HFF-Myc (cell line): ENCODE results near the gene ABCE1.
"Not testable (repeated sequence)": the region's sequence is repeated elsewhere in the genome, so short reads cannot be mapped to it uniquely, and the experiment has no call there.

ENCODE experiments used
- DNase-seq: peaks from one replicate; pipeline ENCODE4 v3.0.0-alpha.2; 2011; ENCODE audit warnings: low read depth; ENCODE audit errors: extremely low read depth
- H3K4me3 ChIP-seq: replicated peaks from 2 replicates; pipeline ENCODE4 v1.5.1; 2011; ENCODE audit warnings: low read depth, mild to moderate bottlenecking, control low read depth, low read length
- TF ChIP-seq, protein P1 (sequence below): IDR thresholded peaks from 2 replicates; pipeline ENCODE4 v1.5.1; 2012; ENCODE audit warnings: mild to moderate bottlenecking, low read depth, low read length, control low read depth; ENCODE audit errors: missing control alignments

The ABCE1 gene

DNA sequence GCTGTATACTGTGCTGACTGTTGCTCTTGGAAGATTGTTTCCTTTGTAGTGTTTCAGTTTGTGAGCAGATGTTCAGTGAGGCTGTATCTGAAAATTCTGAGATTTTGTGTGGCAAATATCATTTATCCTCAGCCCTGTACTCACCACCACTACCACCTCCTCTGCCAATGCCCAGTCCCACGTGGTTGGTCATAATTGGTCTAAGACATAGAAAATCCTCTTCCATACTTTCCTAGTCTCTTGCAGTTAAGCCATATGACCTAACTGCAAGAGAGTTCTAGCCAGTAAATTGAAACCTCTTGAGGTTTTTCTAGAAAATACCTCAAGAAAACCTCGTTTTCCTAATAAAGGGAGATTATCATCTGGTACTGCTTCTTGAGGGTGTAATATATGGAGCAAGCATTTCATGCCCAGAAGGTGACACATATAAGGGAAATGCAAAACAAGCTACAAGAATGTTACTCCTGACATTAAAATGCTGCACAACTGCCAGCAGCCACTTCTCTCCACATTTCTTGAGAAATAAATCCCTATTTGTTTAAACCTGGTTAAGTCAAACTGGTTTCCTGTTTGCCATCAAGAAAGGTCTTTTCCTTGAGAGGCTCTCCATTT, 32.8 kb downstream of the ABCE1 start:
- no peak overlapping the region for H3K4me3 ChIP-seq
- TF ChIP-seq, protein P1, sequence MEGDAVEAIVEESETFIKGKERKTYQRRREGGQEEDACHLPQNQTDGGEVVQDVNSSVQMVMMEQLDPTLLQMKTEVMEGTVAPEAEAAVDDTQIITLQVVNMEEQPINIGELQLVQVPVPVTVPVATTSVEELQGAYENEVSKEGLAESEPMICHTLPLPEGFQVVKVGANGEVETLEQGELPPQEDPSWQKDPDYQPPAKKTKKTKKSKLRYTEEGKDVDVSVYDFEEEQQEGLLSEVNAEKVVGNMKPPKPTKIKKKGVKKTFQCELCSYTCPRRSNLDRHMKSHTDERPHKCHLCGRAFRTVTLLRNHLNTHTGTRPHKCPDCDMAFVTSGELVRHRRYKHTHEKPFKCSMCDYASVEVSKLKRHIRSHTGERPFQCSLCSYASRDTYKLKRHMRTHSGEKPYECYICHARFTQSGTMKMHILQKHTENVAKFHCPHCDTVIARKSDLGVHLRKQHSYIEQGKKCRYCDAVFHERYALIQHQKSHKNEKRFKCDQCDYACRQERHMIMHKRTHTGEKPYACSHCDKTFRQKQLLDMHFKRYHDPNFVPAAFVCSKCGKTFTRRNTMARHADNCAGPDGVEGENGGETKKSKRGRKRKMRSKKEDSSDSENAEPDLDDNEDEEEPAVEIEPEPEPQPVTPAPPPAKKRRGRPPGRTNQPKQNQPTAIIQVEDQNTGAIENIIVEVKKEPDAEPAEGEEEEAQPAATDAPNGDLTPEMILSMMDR: no peak
- no peak for DNase-seq

GRCh38 chr4:145131848-145132247, 33.7 kb downstream of the ABCE1 start:
- TF ChIP-seq, protein P1: no peak
- no peak for DNase-seq
- H3K4me3 ChIP-seq: no peak overlapping the region

DNA sequence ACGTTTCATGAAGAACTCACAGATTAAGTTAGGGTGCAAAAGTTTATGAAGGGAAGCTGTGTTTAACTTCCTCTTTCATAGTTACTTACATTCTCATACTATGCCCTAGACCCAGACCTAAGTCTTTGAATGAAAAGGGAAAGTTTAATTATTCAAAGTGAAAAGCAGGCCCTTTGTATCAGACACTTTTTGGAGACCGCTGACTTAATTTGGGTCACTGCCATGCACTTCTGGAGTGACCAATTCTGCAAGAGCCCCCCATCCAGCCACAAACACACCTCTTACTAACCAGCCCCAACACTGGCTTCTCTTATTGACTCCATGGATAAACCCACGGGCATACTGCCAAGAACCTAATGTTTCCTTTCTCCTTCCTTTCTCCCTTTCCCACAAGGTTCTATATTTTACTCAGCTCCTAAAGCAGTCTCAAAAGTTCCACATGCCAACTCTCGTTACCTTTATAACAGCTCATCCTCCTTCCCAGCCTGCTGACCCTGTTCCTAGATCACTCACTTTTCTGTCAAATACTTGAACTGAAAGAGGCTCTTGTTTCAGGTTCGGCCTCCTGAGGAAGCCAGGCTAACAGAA, 34.5 kb downstream of the ABCE1 start:
- no peak overlapping the region for H3K4me3 ChIP-seq
- no peak for DNase-seq
- TF ChIP-seq, protein P1: no peak

DNA sequence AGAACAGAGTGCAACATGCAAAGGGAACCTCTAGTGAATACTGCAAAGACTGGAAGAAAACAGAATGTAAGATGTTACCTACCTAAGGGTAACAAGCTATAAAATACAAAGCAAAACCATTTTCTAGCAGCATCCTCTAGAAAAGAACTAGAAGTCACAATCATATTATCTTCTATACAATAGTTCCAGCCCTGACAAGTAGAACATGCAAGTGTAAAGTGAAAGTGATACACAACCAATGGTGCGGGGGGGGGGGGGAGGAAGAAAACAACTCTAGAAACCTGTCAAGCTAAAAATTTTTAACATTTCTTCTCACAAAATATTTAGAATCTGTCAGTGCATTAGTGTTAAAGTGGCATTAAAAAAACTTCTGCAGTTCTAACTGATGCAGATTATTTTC, 38.1 kb downstream of the ABCE1 start:
- H3K4me3 ChIP-seq, DNase-seq: not testable (repeated sequence)

GRCh38 chr4:145148980-145149379, 50.9 kb downstream of the ABCE1 start:
- TF ChIP-seq, protein P1: no peak
- no peak for DNase-seq

DNA sequence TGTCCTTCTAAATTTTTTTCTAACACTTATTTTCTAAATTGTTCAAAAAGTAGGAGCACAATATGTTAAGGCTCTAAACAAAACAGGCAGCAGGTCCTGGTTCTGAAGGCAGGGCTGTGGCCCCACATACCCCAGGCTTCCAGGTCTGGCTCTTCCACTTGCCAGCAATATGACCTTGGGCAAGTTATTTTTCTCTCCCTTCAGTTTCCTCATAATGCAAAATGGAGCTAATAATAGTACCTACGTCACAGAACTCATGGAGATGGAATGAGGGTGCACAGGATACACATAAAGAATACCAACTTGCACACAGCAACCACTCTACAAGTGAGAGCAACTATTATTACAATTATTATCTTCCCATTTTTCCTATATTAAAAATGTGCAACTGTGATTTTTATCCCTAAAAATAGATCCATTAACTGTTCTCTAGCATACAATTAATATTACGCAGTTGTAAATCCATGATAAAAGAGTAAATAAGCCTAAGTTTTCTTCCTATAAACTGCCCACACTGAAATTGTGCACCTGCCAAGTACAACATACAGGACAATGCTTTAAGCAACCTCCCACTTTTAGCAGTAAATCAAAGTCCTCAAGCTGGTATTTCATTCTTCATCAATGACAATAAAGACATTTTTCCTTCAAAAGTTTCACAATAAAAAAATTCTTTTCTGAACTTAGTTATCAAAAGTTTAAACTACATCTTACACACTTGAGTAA, 55.2 kb downstream of the ABCE1 start:
- TF ChIP-seq, protein P1: no peak
- no peak for DNase-seq
- H3K4me3 ChIP-seq: no peak overlapping the region

More at GRCh38 chr4:145148980-145149379, 50.9 kb downstream of the ABCE1 start:
- H3K4me3 ChIP-seq: no peak overlapping the region

GRCh38 chr4:145153904-145154298, 55.8 kb downstream of the ABCE1 start:
- TF ChIP-seq, protein P1: no peak
- no peak overlapping the region for H3K4me3 ChIP-seq
- DNase-seq: no peak
